Amniotic epithelial cell (primary cell): Measurements from ENCODE around the gene SPANXN3.
"Not testable (repeated sequence)": the region's sequence is repeated elsewhere in the genome, so short reads cannot be mapped to it uniquely, and the experiment has no call there.

ENCODE experiments used
- DNase-seq: peaks from one replicate; pipeline ENCODE4 v3.0.0-alpha.2; 2010; ENCODE audit warnings: low read depth

The SPANXN3 gene

DNA sequence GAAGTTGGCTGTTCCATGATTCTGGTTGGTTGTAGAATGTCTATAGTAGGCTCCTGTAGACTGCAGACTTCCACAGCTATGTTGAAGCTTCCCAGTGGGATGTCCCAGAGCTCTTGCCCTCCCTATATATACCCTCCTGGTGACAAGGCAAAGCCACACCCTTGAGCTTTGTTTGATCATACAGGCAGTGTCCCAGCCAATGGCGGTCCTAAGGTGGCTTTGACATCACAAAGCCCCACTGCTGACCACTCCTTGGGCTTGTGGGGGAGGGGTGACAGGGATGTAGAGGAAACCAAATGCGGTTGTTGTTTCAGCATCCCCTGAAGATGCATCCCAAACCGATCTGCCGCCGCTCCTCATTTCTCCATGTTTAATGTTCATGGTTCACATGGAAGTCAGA lies at the start of gene SPANXN3:
Gene SPANXN3, minus strand, starts transcription at position 101 of the 400 bp plus-strand sequence. Its CDS starts 84 bp downstream, at position 17.
- DNase-seq = not testable (repeated sequence)

DNA sequence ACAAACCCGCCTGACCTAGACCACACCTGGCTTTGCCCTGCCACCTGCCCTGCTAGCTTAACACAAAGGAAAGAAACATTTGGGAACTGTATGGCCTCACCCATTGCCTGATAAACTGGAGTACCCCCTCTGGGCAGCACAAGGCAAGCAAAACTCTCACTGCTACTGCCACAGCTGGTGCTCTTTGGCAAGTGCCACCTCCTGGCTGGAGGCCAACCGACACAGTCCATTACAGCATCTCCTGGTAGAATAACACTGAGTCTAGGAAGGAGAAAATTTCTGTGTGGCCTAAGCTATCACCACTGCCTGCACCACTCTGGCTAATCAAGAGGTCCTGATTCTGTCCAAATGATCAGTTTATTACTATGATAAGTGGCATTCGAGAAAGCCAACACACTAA lies 18.9 kb upstream of the SPANXN3 start:
- no peak for DNase-seq

DNA sequence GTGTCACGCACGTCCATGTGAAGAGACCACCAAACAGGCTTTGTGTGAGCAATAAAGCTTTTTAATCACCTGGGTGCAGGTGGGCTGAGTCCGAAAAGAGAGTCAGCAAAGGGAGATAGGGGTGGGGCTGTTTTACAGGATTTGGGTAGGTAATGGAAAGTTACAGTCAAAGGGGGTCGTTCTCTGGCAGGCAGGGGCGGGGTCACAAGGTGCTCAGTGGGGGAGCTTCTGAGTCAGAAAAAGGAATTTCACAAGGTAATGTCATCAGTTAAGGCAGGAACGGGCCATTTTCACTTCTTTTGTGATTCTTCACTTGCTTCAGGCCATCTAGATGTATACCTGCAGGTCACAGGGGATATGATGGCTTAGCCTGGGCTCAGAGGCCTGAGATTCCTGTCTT lies 15.1 kb downstream of the SPANXN3 start:
- not testable (repeated sequence) for DNase-seq

DNA sequence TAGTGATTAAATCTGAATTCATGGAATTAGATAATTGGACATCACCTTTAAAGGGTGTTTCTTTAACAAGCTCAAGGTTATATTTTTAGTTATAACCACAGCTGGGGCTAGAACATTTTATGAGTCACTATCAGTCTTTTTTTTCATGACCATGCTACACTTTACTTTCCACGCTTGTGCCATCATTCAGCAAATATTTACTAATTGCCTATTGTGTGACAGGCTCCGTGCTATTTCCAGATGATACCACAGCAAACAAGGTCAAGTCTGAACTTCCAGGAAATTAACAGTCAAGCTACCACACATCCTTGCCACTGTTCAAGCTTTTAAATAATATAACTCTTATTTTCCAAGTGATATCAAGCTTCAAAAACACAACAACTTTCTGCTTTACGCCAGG lies 16.5 kb downstream of the SPANXN3 start:
- peak; percentile 58 for DNase-seq

DNA sequence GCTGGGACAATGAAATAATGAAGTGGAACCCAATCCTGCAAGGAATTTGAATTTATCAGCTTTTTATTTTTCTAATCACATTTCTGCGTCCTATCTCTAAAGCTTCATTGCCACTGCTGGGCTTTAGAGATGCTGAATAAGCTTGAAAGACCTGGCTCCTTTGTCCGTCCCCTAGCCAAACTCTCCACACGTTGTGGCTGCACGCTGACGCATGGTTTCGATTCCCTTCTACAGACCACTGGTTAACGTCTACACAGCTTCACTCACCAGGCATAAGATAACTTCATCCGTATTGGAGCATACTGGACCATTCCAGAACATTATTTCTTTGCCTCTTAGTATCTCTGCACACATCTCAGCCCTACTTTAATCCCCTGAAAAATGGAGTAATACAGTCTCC lies 31.2 kb downstream of the SPANXN3 start:
- no peak for DNase-seq

GRCh38 chrX:143476751-143477150 lies 40.5 kb downstream of the SPANXN3 start:
- no peak for DNase-seq

- DNase-seq = peak; percentile 7
Measured at GRCh38 chrX:143472347-143472938, 44.8 kb downstream of the SPANXN3 start.

DNA sequence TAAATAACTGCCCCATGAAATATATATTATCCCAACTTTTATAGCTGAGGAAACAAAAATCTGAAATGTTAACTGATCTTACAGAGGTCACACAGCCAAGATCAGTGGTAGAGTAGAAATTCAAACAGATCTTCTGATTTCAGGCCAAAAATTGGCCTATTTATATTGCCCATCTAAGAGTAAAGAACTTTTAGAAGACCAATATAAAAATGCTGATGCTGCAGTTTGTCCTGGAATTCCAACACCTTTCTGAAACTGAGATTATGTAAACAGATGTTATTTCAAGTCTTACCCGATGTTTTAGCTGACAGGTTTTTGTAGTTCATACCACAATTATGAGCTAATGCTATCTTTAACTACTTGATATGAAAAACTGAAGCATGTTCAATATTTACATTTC lies 51.1 kb downstream of the SPANXN3 start:
- DNase-seq = no peak

DNA sequence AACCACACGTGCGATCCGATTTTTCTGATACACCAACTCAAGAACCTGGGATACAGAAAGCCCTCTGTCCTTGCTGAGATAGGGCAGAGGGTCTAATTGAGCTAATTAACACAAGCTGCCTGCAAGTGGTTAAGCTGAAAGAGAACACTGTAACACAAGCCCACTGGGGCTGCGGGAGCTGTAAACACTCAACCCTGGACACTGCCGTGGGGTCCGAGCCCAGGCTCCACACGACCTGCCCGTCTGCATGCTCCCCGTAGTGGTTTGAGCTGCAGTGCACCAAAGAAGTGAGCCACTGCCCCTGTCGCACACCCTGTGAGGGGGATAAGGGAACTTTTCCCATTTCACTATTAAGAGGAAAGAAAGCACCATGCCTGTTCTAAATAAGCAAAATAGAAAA lies 54.6 kb downstream of the SPANXN3 start:
- no peak for DNase-seq

GRCh38 chrX:143461606-143462005 lies 55.7 kb downstream of the SPANXN3 start:
- DNase-seq = no peak
